Ectodermal cell (in vitro differentiated cells): ENCODE results near the gene SPOP.

Source experiments
- H3K27ac ChIP-seq: 2 replicates; pipeline ENCODE4 v1.7.0; 2013; ENCODE audit warnings: mild to moderate bottlenecking, low read depth, low read length; ENCODE audit not compliant: insufficient read depth, poor library complexity, severe bottlenecking
- H3K27me3 ChIP-seq: 2 replicates; pipeline ENCODE4 v1.7.0; 2013; ENCODE audit warnings: mild to moderate bottlenecking, low read length; ENCODE audit not compliant: insufficient read depth, control insufficient read depth, poor library complexity, severe bottlenecking
- H3K36me3 ChIP-seq: one replicate; pipeline ENCODE4 v1.7.0; 2013; ENCODE audit warnings: low read length; ENCODE audit not compliant: control insufficient read depth, insufficient read depth
- H3K4me1 ChIP-seq: one replicate; pipeline ENCODE4 v1.7.0; 2013; ENCODE audit warnings: low read length; ENCODE audit not compliant: control insufficient read depth, insufficient read depth
- H3K4me3 ChIP-seq: 2 replicates; pipeline ENCODE4 v1.7.0; 2013; ENCODE audit warnings: low read depth, low read length, control low read depth; ENCODE audit not compliant: insufficient read depth
- H3K9me3 ChIP-seq: 2 replicates; pipeline ENCODE4 v1.7.0; 2013; ENCODE audit warnings: mild to moderate bottlenecking, low read length, moderate library complexity; ENCODE audit not compliant: control insufficient read depth
- WGBS, 2 experiments: methylation state at CpG; one replicate each; pipeline ENCODE4 v1.1.7; 2013; ENCODE audit warnings: missing lambda C conversion rate in 2 of 2; 5-methylcytosine and 5-hydroxymethylcytosine counted together

The SPOP gene

DNA sequence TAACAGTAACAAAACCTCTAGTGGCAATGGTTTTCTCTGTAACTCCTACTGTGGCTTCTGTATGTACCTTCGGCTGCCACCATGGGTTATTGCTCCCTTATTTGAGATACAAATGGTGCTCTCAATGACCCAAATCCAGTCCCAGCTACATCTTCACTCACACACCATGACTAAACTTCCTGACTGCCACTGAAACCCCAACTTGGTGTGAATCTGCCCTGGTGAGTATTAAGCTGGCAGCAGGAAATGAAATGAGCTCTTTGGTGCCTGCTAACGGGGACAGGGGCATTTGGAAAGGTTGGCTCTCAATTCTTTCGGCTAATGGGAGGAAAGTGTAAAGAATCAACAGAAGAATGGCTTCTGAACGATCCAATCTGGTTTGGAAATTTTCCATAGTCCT is 37.3 kb upstream of the SPOP start:
- no peaks in the 10 kb centered on the region for H3K27me3 ChIP-seq
- no peak overlapping the region for H3K27ac ChIP-seq
- no peaks in the 10 kb centered on the region for H3K4me1 ChIP-seq
- H3K4me3 ChIP-seq = no peak overlapping the region
- WGBS, 2 experiments = 94 to 95% methylated on average over 4 of the region's 4 CpGs
- no peaks in the 10 kb centered on the region for H3K9me3 ChIP-seq
- peaks cover 57% of the 10 kb centered on the region for H3K36me3 ChIP-seq

DNA sequence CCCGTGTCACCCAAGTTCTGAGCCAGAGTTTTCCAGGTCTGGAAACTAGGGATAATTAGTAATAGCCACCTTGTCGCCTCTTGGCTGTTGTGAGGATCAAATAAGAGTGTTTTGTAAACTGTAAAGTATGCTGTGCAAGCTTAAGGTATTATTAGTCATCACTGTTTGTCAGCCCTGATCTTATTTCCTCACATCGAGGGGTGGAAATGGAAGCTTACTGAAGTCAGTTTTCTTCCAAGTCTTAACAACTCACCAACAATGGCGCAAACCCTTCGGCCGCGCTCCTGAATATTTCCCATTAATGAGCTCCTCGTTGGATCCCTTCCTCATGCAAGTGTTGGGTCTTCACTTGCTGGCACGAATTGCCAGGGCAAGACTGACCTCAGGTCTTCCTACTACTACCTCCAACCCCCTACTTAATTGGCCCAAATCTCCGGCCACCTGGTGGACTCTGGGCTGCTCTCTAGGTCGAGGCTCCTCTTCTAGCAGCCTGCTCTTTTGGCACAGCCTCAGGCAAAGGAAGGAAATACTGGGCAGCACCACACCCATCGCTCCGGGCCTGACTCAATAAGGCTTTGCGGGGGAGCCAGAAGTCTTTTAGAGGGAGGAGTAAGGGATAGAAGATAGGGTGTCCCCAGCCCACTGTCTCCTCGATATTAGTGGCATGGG is 30.8 kb upstream of the SPOP start:
- H3K9me3 ChIP-seq = no peaks in the 10 kb centered on the region
- peaks cover 26% of the 10 kb centered on the region for H3K36me3 ChIP-seq
- no peak overlapping the region for H3K4me3 ChIP-seq
- peaks cover 7% of the 10 kb centered on the region for H3K4me1 ChIP-seq
- peak overlapping the region; percentile 32 for H3K27ac ChIP-seq
- no peaks in the 10 kb centered on the region for H3K27me3 ChIP-seq
- 78 to 80% methylated on average over 15 of the region's 15 CpGs for WGBS, 2 experiments

DNA sequence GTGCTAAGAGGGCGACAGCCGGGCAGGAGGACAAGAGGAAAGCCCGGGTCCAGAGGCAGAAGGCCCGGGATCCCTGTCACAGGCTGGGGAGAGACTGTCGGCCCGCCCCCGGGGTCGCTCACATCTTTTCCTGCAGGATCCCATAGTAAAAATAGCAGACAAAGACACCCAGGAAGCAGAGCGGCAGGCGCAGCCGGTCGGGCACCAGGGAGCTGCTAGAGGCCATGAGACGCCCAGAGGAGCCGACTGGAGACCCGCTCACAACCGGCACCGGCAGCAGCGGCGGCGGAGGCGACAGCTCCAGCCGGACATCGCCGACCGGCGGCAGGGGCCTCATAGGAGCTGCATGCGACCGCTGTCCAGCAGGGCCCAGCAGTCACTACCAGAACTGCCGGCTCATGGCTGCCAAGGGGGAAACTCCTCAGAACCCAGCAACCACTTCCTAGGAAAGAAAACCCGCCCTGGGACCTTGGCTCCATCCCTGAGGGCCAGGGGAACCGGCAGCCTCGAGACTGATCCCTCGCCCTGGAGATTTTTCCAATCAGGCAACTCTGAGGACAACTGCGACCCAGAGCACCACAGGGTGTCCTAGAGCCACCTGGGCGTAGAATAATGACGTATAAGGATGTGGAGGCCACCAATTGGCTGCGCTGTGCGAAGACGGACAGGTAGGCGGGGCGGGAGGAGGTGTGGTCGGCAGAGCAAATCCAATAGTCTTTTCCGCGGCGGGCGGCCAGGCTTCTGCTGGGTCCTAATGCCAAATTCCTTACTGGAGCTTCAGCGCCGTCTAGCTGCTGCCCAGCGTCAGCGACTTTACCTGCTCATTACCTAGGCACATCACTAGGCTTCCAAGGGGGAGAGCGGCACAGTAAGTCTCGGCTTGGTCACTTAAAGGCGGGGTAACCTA is 30.0 kb upstream of the SPOP start, which contains the start of gene SLC35B1:
Gene SLC35B1 (minus strand): TSS at position 357 of the 907 bp plus-strand sequence. CDS start 131 bp downstream, at position 226.
- 2% methylated on average over 53 of the region's 53 CpGs for WGBS, 2 experiments
- Histone ChIP-seq H3K27me3 (no peaks in the 10 kb centered on the region), H3K36me3 (peaks cover 33% of the 10 kb centered on the region), H3K4me3 (peak within 1 kb of the TSS; percentile 89), H3K9me3 (no peaks in the 10 kb centered on the region), H3K27ac (peak within 1 kb of the TSS; percentile 91), H3K4me1 (peaks cover 7% of the 10 kb centered on the region)

GRCh38 chr17:49707246-49707607 is 29.3 kb upstream of the SPOP start:
- H3K36me3 ChIP-seq = peaks cover 35% of the 10 kb centered on the region
- peak overlapping the region; percentile 89 for H3K4me3 ChIP-seq
- H3K9me3 ChIP-seq = no peaks in the 10 kb centered on the region
- no peaks in the 10 kb centered on the region for H3K27me3 ChIP-seq
- no peak overlapping the region for H3K27ac ChIP-seq
- H3K4me1 ChIP-seq = peaks cover 7% of the 10 kb centered on the region
- 2 to 3% methylated on average over 12 of the region's 12 CpGs for WGBS, 2 experiments

- Histone ChIP-seq H3K27ac (no peak overlapping the region), H3K9me3 (no peaks in the 10 kb centered on the region), H3K27me3 (no peaks in the 10 kb centered on the region), H3K36me3 (peaks cover 44% of the 10 kb centered on the region), H3K4me1 (peaks cover 7% of the 10 kb centered on the region), H3K4me3 (no peak overlapping the region)
Observed at GRCh38 chr17:49705254-49705653, 27.4 kb upstream of the SPOP start.

DNA sequence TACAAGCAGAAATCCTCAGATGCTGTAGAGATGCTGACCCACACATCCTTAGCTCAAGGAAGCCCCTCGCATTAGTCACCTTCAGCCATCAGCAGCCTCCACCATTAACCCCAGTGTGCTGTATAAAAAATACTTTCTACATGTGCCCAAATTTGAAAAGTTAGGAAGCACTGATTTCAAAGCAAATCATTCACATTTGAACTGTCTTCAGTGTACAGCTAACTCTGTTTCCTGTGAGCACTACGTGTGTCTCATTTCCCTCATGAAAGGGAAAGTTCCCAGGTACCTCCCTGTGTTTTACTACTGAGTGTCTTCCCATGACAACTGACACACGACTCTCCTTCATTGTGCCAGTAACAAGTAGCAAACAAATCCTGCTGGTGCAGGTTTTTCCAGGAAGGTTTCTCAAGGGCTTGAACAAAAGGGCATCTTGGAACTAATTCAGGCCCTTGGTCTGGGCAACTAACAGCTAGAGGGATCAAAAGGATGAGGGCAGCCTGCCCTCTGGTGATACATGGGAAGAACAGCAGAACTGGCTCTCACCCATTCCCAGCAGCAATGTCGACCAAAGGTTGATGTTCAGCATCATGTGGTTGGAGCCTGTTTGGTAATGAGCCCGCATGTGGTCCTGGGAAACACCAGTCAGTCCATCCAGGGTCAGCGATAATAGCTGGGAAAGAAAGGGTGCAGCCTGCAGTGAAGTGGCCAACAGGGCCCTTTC is 25.8 kb upstream of the SPOP start:
- 82 to 86% methylated on average over 6 of the region's 6 CpGs for WGBS, 2 experiments
- Histone ChIP-seq H3K36me3 (peaks cover 46% of the 10 kb centered on the region), H3K4me3 (no peak overlapping the region), H3K27ac (no peak overlapping the region), H3K4me1 (peaks cover 7% of the 10 kb centered on the region), H3K27me3 (no peaks in the 10 kb centered on the region), H3K9me3 (no peaks in the 10 kb centered on the region)

GRCh38 chr17:49700960-49701359 is 23.1 kb upstream of the SPOP start:
- H3K9me3 ChIP-seq = no peaks in the 10 kb centered on the region
- no peak overlapping the region for H3K27ac ChIP-seq
- no peaks in the 10 kb centered on the region for H3K27me3 ChIP-seq
- 95% methylated on average over 6 of the region's 6 CpGs for WGBS, 2 experiments
- H3K36me3 ChIP-seq = peaks cover 45% of the 10 kb centered on the region
- H3K4me3 ChIP-seq = no peak overlapping the region
- no peaks in the 10 kb centered on the region for H3K4me1 ChIP-seq

DNA sequence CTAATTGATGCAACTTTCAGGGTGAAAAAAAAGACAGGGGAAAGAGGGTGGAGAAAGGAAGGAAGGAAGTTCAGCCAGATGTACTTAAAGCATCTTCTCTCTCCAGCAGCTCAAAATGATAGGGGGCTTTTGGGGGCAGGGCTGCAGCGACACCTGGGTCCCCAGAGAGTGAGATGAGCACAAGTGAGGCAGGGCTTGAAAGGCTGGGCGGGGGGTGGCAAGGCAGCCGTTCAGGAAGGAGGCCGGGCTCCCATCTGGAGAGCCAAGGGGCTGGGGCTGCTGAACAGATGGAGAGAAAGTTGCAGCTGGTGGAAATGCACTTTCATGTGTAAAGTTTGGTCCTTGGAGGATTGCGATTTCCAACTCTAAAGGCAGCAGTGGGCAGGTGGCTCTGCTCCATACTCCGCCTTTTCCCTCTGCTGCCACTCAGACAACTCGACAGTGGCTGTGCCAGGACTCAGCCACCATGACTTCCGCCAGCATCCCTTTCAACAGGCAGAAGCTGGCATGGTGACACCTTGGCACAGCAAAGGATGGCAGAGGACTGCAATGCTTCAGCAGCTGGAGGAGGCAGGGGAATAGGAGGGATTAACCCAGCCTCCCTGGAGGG is 22.2 kb upstream of the SPOP start:
- no peak overlapping the region for H3K4me3 ChIP-seq
- H3K4me1 ChIP-seq = no peaks in the 10 kb centered on the region
- H3K36me3 ChIP-seq = peaks cover 36% of the 10 kb centered on the region
- no peak overlapping the region for H3K27ac ChIP-seq
- no peaks in the 10 kb centered on the region for H3K9me3 ChIP-seq
- WGBS, 2 experiments = 94 to 95% methylated on average over 8 of the region's 8 CpGs
- H3K27me3 ChIP-seq = no peaks in the 10 kb centered on the region

DNA sequence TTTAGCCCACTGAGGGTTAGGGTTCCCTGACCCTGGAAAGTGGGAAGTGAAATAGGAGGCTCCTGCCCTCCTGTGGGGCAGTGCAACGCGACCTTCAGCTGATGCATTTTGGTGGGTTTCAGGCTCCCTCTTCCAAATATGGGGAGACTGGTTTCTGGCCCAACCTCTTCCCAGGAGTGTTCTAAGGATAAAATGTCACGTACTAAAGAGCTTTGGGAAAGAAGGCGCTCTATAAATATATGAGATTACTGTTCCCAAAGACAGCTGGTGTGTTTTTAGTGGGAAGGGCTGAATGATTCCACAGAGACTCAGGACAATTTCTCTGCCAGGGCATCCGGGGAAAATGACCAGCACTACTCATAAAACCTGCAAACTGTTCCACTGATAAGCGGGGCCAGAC is 20.1 kb upstream of the SPOP start:
- H3K27me3 ChIP-seq = no peaks in the 10 kb centered on the region
- no peaks in the 10 kb centered on the region for H3K9me3 ChIP-seq
- H3K36me3 ChIP-seq = peaks cover 19% of the 10 kb centered on the region
- WGBS, 2 experiments = 72% methylated on average over 6 of the region's 6 CpGs
- H3K4me1 ChIP-seq = no peaks in the 10 kb centered on the region
- no peak overlapping the region for H3K27ac ChIP-seq
- H3K4me3 ChIP-seq = no peak overlapping the region
